Activated naive CD8-positive, alpha-beta T cell treated with anti-CD3 and anti-CD28 coated beads, Interleukin-2, amount 50 U/mL, for 16 hours (primary cell): Measurements from ENCODE around the gene GLRX5.
"Not testable (repeated sequence)": the region's sequence is repeated elsewhere in the genome, so short reads cannot be mapped to it uniquely, and the experiment has no call there.

Experiments
- DNase-seq: peaks from one replicate; pipeline ENCODE4 v3.0.0-alpha.2; 2020; ENCODE audit warnings: low read depth, low spot score

The GLRX5 gene

DNA sequence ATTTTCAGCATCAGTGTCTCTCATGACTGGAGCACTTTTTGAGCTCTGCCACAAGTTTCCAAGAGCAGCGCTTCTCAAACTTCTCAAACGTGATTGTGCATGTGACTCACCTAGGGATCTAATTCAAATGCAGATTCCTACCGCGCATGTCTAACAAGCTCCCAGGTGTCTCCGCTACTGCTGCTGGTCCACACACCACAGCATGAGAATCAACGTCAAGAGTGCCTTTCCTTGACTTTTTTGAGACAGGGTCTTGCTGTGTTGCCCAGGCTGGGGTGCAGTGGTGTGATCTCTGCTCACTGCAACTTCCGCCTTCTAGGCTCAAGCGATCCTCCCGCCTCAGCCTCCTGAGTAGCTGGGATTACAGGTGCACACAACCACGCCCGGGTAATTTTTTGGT is 22.4 kb downstream of the GLRX5 start:
- no peak for DNase-seq

DNA sequence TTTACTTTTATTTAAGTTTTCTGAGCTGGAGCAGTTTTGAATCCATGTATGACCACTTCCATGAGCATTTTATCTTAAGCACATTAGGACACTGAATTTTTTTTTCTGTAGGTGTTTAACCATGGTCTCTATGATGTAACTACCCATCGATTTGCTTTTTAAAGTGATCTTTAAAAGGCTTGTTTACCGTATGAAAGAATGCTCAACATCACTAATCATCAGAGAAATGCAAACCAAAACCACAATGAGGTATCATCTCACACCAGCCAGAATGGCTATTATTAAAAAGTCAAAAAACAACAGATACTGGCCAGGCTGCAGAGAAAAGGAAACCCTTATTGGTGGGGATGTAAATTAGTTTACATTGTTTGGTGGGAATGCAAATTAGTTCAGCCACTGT is 23.0 kb downstream of the GLRX5 start:
- DNase-seq = no peak

GRCh38 chr14:95559203-95559602 is 24.4 kb downstream of the GLRX5 start:
- no peak for DNase-seq

- DNase-seq = peak; percentile 72
These were observed 26.2 kb downstream of the GLRX5 start for GRCh38 chr14:95561001-95561412.

- no peak for DNase-seq
These were observed 28.2 kb downstream of the GLRX5 start for GRCh38 chr14:95562892-95563685.

DNA sequence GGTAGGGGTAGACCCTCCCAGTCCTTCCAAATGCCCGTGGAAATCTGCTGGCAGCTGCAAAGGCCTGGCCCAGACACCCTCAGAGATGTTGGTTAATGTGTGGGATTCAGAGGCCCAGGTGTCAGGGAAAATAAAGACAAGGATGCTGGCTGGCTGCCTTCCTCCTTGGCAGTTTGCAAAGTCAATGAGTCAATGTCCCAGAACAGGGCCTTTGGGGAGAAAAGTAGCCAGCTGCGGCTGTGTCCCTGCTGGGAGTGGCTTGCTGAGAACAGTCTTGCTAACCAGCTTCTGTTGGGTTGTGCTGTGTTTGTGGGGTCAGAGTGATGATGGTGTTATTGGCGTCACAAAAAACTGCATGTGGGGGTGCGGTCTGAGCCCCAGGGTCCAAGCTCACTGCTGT is 29.2 kb downstream of the GLRX5 start:
- DNase-seq = no peak

DNA sequence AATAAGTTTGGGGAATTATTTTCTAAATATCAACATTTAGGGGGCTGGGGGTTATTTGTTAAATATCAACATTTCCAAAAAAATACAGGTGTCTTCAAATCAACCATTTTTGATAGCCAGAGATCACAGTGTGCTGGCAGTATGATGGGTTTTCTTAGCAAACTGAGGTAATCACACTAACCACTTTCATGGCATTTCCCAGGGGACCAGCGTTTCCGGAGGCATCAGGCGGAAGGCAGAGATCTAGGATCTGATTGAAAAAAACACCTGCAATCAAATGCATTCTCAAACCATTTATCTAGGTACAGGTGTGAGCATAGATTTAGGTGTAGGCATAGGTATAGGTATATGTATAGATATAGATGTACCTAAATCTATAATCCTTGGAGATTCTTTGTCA is 34.6 kb downstream of the GLRX5 start:
- DNase-seq = no peak

GRCh38 chr14:95573313-95573712 is 38.5 kb downstream of the GLRX5 start:
- DNase-seq = no peak

GRCh38 chr14:95575840-95576473 is 41.1 kb downstream of the GLRX5 start:
- DNase-seq = no peak

DNA sequence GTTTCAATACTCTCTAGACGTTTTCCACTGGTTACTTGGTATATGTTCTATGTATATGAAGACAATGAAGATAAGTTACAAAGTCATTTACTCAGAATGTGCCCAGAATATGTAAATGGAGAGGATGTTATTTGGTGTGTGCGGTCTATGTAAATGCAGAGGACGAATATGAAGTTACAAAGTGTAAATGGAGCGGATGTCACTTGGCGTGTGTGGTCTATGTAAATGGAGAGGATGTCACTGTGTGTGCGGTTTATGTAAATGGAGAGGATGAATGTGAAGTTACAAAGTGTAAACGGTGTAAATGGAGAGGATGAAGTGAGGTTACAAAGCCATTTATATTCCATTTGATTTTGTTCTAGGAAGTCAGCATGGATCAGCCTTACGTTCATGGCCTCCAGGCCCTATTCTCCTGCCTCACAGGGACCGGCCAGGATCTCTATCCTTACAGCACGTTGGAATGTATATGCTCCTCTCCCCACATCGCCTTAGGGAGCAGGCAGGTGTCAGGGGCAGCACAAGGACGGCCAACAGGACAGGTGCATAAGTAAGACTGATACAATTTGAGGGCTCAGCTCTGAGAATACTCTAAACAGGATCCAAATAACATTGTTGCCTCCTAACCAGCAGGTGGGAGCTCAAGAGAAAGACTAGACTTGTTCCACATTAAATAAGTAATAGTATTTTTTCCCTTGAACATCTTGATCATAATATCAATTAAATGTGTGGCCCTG is 42.4 kb downstream of the GLRX5 start:
- no peak for DNase-seq

- DNase-seq = no peak
These were observed 43.0 kb downstream of the GLRX5 start for GRCh38 chr14:95577870-95578269.

DNA sequence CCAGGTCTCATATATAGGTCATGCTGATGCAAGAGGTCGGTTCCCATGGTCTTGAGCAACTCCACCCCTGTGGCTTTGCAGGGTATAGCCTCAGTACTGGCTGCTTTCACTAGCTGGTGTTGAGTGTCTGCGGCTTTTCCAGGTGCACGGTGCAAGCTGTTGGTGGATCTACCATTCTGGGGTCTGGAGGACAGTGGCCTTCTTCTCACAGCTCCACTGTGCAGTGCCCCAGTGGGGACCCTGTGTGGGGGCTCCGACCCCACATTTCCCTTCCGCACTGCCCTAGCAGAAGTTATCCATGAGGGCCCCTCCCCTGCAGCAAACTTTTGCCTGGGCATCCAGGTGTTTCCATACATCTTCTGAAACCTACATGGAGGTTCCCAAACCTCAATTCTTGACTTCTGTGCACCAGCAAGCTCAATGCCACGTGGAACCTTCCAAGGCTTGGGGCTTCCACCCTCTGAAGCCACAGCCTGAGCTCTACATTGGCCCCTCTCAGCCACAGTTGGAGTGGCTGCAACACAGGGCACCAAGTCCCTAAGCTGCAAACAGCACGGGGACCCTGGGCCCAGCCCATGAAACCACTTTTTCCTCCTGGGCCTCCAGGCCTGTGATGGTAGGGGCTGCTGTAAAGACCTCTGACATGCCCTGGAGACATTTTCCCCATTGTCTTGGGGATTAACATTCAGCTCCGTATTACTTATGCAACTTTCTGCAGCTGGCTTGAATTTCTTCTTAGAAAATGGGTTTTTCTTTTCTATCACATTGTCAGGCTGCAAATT is 49.2 kb downstream of the GLRX5 start:
- not testable (repeated sequence) for DNase-seq

GRCh38 chr14:95585953-95586620 is 51.2 kb downstream of the GLRX5 start:
- DNase-seq = no peak

GRCh38 chr14:95591182-95591581 is 56.3 kb downstream of the GLRX5 start:
- DNase-seq = not testable (repeated sequence)
